ENCODE data around the gene RPL28. TPM values are rescaled to one million over a fixed set of nuclear protein-coding genes. Genes with fewer than 3 reads are reported as not detected.
A peak's percentile ranks its signal among the peaks of the same experiment; 100 is the strongest.

RPL28 gene
- total and polyA plus RNA-seq, 2 of the 13 experiments (the other 11 are each of a cell fraction or from before 2014, with no cell fraction given): 105 to 420 TPM

- TF ChIP-seq NONO (IDR thresholded peaks at IDR 0.05) (no peak), NONO (CRISPR knock-in tag; conservative IDR thresholded peaks at IDR 0.05) (no peak), ZNF512B (CRISPR knock-in tag; IDR thresholded peaks at IDR 0.05; ENCODE audit: borderline replicate concordance) (no peak), KAT7 (CRISPR knock-in tag; IDR thresholded peaks at IDR 0.05; ENCODE audit: borderline replicate concordance) (no peak; the same call in 1 of the 2 replicates), ZNF225 (CRISPR knock-in tag; IDR thresholded peaks at IDR 0.05) (no peak), ZNF512 (CRISPR knock-in tag; IDR thresholded peaks at IDR 0.05) (no peak), NBN (conservative IDR thresholded peaks at IDR 0.05) (no peak), NAIF1 (CRISPR knock-in tag; IDR thresholded peaks at IDR 0.05; ENCODE audit: borderline replicate concordance) (no peak), EHMT2 (IDR thresholded peaks at IDR 0.05; ENCODE audit: borderline replicate concordance, low read depth, low read length) (no peak), ZSCAN22 (CRISPR knock-in tag; IDR thresholded peaks at IDR 0.05) (no peak), ZNF318 (CRISPR knock-in tag; IDR thresholded peaks at IDR 0.05) (no peak), KLF9 (CRISPR knock-in tag; IDR thresholded peaks at IDR 0.05; ENCODE audit: low read depth) (peak; percentile 28; the same call in 1 of the 2 replicates), UBTF (CRISPR knock-in tag; IDR thresholded peaks at IDR 0.05) (no peak), ZNF569 (CRISPR knock-in tag; IDR thresholded peaks at IDR 0.05; ENCODE audit: borderline replicate concordance) (no peak)
Observed at GRCh38 chr19:55339105-55339888, 46.4 kb upstream of the RPL28 start, which contains the start of gene KMT5C (continued).

Data from HepG2 (cell line).